ENCODE data around the gene CYP4F2. TPM values are rescaled to one million over a fixed set of nuclear protein-coding genes. Genes with fewer than 3 reads are reported as not detected.
"Not testable (repeated sequence)": the region's sequence is repeated elsewhere in the genome, so short reads cannot be mapped to it uniquely, and the experiment has no call there.

Gene CYP4F2
- total RNA-seq, 3 donors from 2014 or later (not counting 1 experiment from before 2014, with no cell fraction given) = 0.75 TPM; not detected in 2

- H3K27ac ChIP-seq (ENCODE audit: low read length) = no peak overlapping the region
- H3K9me3 ChIP-seq (ENCODE audit: control insufficient read depth, insufficient read depth, low read length) = no peaks in the 10 kb centered on the region
- intact Hi-C loops (cut with micrococcal nuclease) = no loop called here
- H3K9me3 Mint-ChIP-seq = no peaks in the 10 kb centered on the region
- H3K4me1 Mint-ChIP-seq = no peaks in the 10 kb centered on the region
- no peaks in the 10 kb centered on the region for H3K36me3 ChIP-seq (ENCODE audit: control insufficient read depth, insufficient read depth, low read length)
- H3K27ac Mint-ChIP-seq = no peak overlapping the region
- peaks cover 4% of the 10 kb centered on the region for H3K27me3 ChIP-seq (ENCODE audit: control insufficient read depth, insufficient read depth, low read length)
- DNase-seq = no peak
- no peak for TF ChIP-seq CTCF (IDR thresholded peaks at IDR 0.05)
- 91% methylated on average over 11 of the region's 11 CpGs for WGBS (ENCODE audit: insufficient coverage)
- H3K4me3 ChIP-seq (ENCODE audit: low read length) = no peak overlapping the region
- ATAC-seq = no peak
- no peaks in the 10 kb centered on the region for H3K36me3 Mint-ChIP-seq
- no peak overlapping the region for H3K4me3 Mint-ChIP-seq
- peaks cover 23 to 65% of the 10 kb centered on the region in 2 donors for H3K27me3 Mint-ChIP-seq (ENCODE audit: low read depth in 2 of 2)
- no peaks in the 10 kb centered on the region for H3K4me1 ChIP-seq (ENCODE audit: control insufficient read depth, insufficient read depth, low read length)
Observed at GRCh38 chr19:15902254-15902653, 4.4 kb upstream of the CYP4F2 start.

- Histone ChIP-seq H3K4me3 (ENCODE audit: low read length) (no peak overlapping the region), H3K27me3 (ENCODE audit: control insufficient read depth, insufficient read depth, low read length) (peaks cover 4% of the 10 kb centered on the region), H3K9me3 (ENCODE audit: control insufficient read depth, insufficient read depth, low read length) (no peaks in the 10 kb centered on the region), H3K4me1 (ENCODE audit: control insufficient read depth, insufficient read depth, low read length) (no peaks in the 10 kb centered on the region), H3K27ac (ENCODE audit: low read length) (no peak overlapping the region), H3K36me3 (ENCODE audit: control insufficient read depth, insufficient read depth, low read length) (no peaks in the 10 kb centered on the region)
- Mint-ChIP-seq H3K36me3 (no peaks in the 10 kb centered on the region), H3K27me3 (ENCODE audit: low read depth in 2 of 2) (peaks cover 16 to 47% of the 10 kb centered on the region in 2 donors), H3K9me3 (no peaks in the 10 kb centered on the region), H3K4me1 (no peaks in the 10 kb centered on the region), H3K27ac (no peak overlapping the region), H3K4me3 (no peak overlapping the region)
- 58% methylated on average over 9 of the region's 11 CpGs for WGBS (ENCODE audit: insufficient coverage)
- DNase-seq = no peak
- ATAC-seq = no peak
- TF ChIP-seq CTCF (IDR thresholded peaks at IDR 0.05) = no peak
- intact Hi-C loops (cut with micrococcal nuclease) = no loop called here
Observed at GRCh38 chr19:15900504-15900903, 2.6 kb upstream of the CYP4F2 start.

- H3K27ac Mint-ChIP-seq; intact Hi-C loops (cut with micrococcal nuclease); DNase-seq; H3K4me3 ChIP-seq (ENCODE audit: low read length); H3K27ac ChIP-seq (ENCODE audit: low read length); ATAC-seq; H3K27me3 ChIP-seq (ENCODE audit: control insufficient read depth, insufficient read depth, low read length); H3K36me3 ChIP-seq (ENCODE audit: control insufficient read depth, insufficient read depth, low read length); H3K9me3 Mint-ChIP-seq; H3K4me1 Mint-ChIP-seq; H3K36me3 Mint-ChIP-seq; H3K4me1 ChIP-seq (ENCODE audit: control insufficient read depth, insufficient read depth, low read length); H3K9me3 ChIP-seq (ENCODE audit: control insufficient read depth, insufficient read depth, low read length); H3K4me3 Mint-ChIP-seq: not testable (repeated sequence)
- 6% methylated on average over 6 of the region's 15 CpGs for WGBS (ENCODE audit: insufficient coverage)
- peaks cover 15 to 43% of the 10 kb centered on the region in 2 donors for H3K27me3 Mint-ChIP-seq (ENCODE audit: low read depth in 2 of 2)
Observed at GRCh38 chr19:15900032-15900431, 2.2 kb upstream of the CYP4F2 start.

GRCh38 chr19:15899561-15899960 is 1.7 kb upstream of the CYP4F2 start:
- H3K9me3 ChIP-seq (ENCODE audit: control insufficient read depth, insufficient read depth, low read length); intact Hi-C loops (cut with micrococcal nuclease); H3K36me3 ChIP-seq (ENCODE audit: control insufficient read depth, insufficient read depth, low read length); H3K36me3 Mint-ChIP-seq; H3K4me1 ChIP-seq (ENCODE audit: control insufficient read depth, insufficient read depth, low read length); H3K9me3 Mint-ChIP-seq; H3K4me3 ChIP-seq (ENCODE audit: low read length); H3K27ac Mint-ChIP-seq; ATAC-seq; H3K27ac ChIP-seq (ENCODE audit: low read length); H3K27me3 ChIP-seq (ENCODE audit: control insufficient read depth, insufficient read depth, low read length); H3K4me3 Mint-ChIP-seq; DNase-seq; H3K4me1 Mint-ChIP-seq: not testable (repeated sequence)
- peaks cover 10 to 38% of the 10 kb centered on the region in 2 donors for H3K27me3 Mint-ChIP-seq (ENCODE audit: low read depth in 2 of 2)
- WGBS (ENCODE audit: insufficient coverage) = 25% methylated on average over 28 of the region's 30 CpGs
